Activated CD4-positive, alpha-beta T cell treated with anti-CD3 and anti-CD28 coated beads for 48 hours (primary cell): ENCODE data around the gene MYO3B.

ENCODE experiments used
- DNase-seq: peaks from one replicate; pipeline ENCODE4 v3.0.0-alpha.2; 2020

Gene MYO3B

GRCh38 chr2:170307052-170307451, 129.1 kb downstream of the MYO3B start:
- DNase-seq: no peak

GRCh38 chr2:170307555-170308351, 129.8 kb downstream of the MYO3B start:
- DNase-seq: no peak

- DNase-seq: no peak
Observed at GRCh38 chr2:170310876-170311502, 133.0 kb downstream of the MYO3B start.

GRCh38 chr2:170313347-170313991, 135.5 kb downstream of the MYO3B start:
- DNase-seq: no peak

GRCh38 chr2:170313992-170314348, 136.0 kb downstream of the MYO3B start:
- no peak for DNase-seq

GRCh38 chr2:170314744-170315447, 136.9 kb downstream of the MYO3B start:
- no peak for DNase-seq

- DNase-seq: no peak
Observed at GRCh38 chr2:170320948-170321347, 143.0 kb downstream of the MYO3B start.

- DNase-seq: no peak
Observed at GRCh38 chr2:170321526-170321925, 143.6 kb downstream of the MYO3B start.

GRCh38 chr2:170322140-170322766, 144.3 kb downstream of the MYO3B start:
- no peak for DNase-seq

- DNase-seq: no peak
Observed at GRCh38 chr2:170323743-170324142, 145.8 kb downstream of the MYO3B start.

GRCh38 chr2:170324640-170325046, 146.7 kb downstream of the MYO3B start:
- DNase-seq: peak; percentile 38

- DNase-seq: no peak
Observed at GRCh38 chr2:170330881-170331280, 152.9 kb downstream of the MYO3B start.

GRCh38 chr2:170332676-170333402, 154.9 kb downstream of the MYO3B start:
- DNase-seq: no peak

GRCh38 chr2:170335351-170335750, 157.4 kb downstream of the MYO3B start:
- DNase-seq: no peak

- no peak for DNase-seq
Observed at GRCh38 chr2:170336408-170336807, 158.5 kb downstream of the MYO3B start.

GRCh38 chr2:170336916-170337315, 159.0 kb downstream of the MYO3B start:
- no peak for DNase-seq

- no peak for DNase-seq
Observed at GRCh38 chr2:170339322-170339721, 161.4 kb downstream of the MYO3B start.

GRCh38 chr2:170339750-170340692, 162.1 kb downstream of the MYO3B start:
- DNase-seq: no peak

GRCh38 chr2:170340693-170341068, 162.7 kb downstream of the MYO3B start:
- no peak for DNase-seq

GRCh38 chr2:170341684-170342623, 164.0 kb downstream of the MYO3B start:
- DNase-seq: no peak
